Neural progenitor cell (in vitro differentiated cells): ENCODE measurements around the gene EDN2. TPM values are rescaled to one million over a fixed set of nuclear protein-coding genes. Genes with fewer than 3 reads are reported as not detected.

Experiments
- DNase-seq: peaks from one replicate; pipeline ENCODE4 v3.0.0-alpha.2; 2016; ENCODE audit warnings: low spot score
- H2AFZ ChIP-seq: fragments of 200-600 bp; sonication (generic); replicated peaks from 2 replicates; pipeline ENCODE4 v1.6.1; 2016; ENCODE audit warnings: antibody characterized with exemption
- H3F3A ChIP-seq: fragments of 200-600 bp; sonication (generic); 2 replicates; pipeline ENCODE4 v1.6.1; 2016; ENCODE audit warnings: antibody characterized with exemption, low read depth
- H3K27ac ChIP-seq: fragments of 200-600 bp; sonication (generic); 2 replicates; pipeline ENCODE4 v1.5.1; 2016; ENCODE audit warnings: mild to moderate bottlenecking
- H3K27me3 ChIP-seq: fragments of 200-600 bp; sonication (generic); 2 replicates; pipeline ENCODE4 v1.6.1; 2016; ENCODE audit warnings: mild to moderate bottlenecking, moderate library complexity
- H3K36me3 ChIP-seq: fragments of 200-600 bp; sonication (generic); 2 replicates; pipeline ENCODE4 v1.5.1; 2016
- H3K4me1 ChIP-seq: fragments of 200-600 bp; sonication (generic); 2 replicates; pipeline ENCODE4 v1.6.1; 2016; ENCODE audit warnings: mixed run types
- H3K4me2 ChIP-seq: fragments of 200-600 bp; sonication (generic); 2 replicates; pipeline ENCODE4 v1.6.1; 2016
- H3K4me3 ChIP-seq: fragments of 200-600 bp; sonication (generic); 2 replicates; pipeline ENCODE4 v1.5.1; 2016
- H3K79me2 ChIP-seq: fragments of 200-600 bp; sonication (generic); 2 replicates; pipeline ENCODE4 v1.6.1; 2016; ENCODE audit warnings: low read depth
- H3K9ac ChIP-seq: fragments of 200-600 bp; sonication (generic); 2 replicates; pipeline ENCODE4 v1.6.1; 2016
- H3K9me3 ChIP-seq: fragments of 200-600 bp; sonication (generic); 2 replicates; pipeline ENCODE4 v1.5.1; 2016; ENCODE audit warnings: low read depth
- H4K20me1 ChIP-seq: fragments of 200-600 bp; sonication (generic); 2 replicates; pipeline ENCODE4 v1.6.1; 2016; ENCODE audit warnings: low read depth
- H3K27ac Mint-ChIP-seq: 3 replicates; pipeline ENCODE4 v1.8.0; 2021; ENCODE audit warnings: mixed read lengths
- H3K27me3 Mint-ChIP-seq: 2 replicates; pipeline ENCODE4 v1.8.0; 2022; ENCODE audit warnings: low read depth, mild to moderate bottlenecking, inconsistent platforms, moderate library complexity, mixed read lengths; ENCODE audit not compliant: insufficient read depth
- H3K36me3 Mint-ChIP-seq: 3 replicates; pipeline ENCODE4 v1.8.0; 2021; ENCODE audit warnings: mixed read lengths
- H3K4me1 Mint-ChIP-seq: 3 replicates; pipeline ENCODE4 v1.8.0; 2021; ENCODE audit warnings: mixed read lengths
- H3K4me3 Mint-ChIP-seq: 3 replicates; pipeline ENCODE4 v1.8.0; 2021; ENCODE audit warnings: mild to moderate bottlenecking, moderate library complexity, mixed read lengths
- H3K9me3 Mint-ChIP-seq: 3 replicates; pipeline ENCODE4 v1.8.0; 2020; ENCODE audit warnings: mixed read lengths
- EZH2 ChIP-seq: fragments of 200-600 bp; sonication (generic); IDR thresholded peaks from 2 replicates; pipeline ENCODE4 v1.6.1; 2017; ENCODE audit warnings: antibody characterized with exemption, mild to moderate bottlenecking, moderate library complexity
- EZH2phosphoT487 ChIP-seq: fragments of 200-600 bp; sonication (generic); IDR thresholded peaks from 2 replicates; pipeline ENCODE4 v1.6.1; 2017; ENCODE audit warnings: antibody characterized with exemption
- total RNA-seq: library from RNA; depleted of rRNA; stranded (reverse); fragments of >200 nt; gene quantifications from 2 replicates; pipeline ENCODE4 v1.2.3, GENCODE V29; 2015; ENCODE audit warnings: low replicate concordance
- TF ChIP-seq, protein P1 (sequence below): fragments of 200-600 bp; sonication (generic); IDR thresholded peaks from 2 replicates; pipeline ENCODE4 v1.5.1; 2017; ENCODE audit warnings: antibody characterized with exemption, mild to moderate bottlenecking

Gene EDN2
- total RNA-seq, 1 donor from 2014 or later: not detected

DNA sequence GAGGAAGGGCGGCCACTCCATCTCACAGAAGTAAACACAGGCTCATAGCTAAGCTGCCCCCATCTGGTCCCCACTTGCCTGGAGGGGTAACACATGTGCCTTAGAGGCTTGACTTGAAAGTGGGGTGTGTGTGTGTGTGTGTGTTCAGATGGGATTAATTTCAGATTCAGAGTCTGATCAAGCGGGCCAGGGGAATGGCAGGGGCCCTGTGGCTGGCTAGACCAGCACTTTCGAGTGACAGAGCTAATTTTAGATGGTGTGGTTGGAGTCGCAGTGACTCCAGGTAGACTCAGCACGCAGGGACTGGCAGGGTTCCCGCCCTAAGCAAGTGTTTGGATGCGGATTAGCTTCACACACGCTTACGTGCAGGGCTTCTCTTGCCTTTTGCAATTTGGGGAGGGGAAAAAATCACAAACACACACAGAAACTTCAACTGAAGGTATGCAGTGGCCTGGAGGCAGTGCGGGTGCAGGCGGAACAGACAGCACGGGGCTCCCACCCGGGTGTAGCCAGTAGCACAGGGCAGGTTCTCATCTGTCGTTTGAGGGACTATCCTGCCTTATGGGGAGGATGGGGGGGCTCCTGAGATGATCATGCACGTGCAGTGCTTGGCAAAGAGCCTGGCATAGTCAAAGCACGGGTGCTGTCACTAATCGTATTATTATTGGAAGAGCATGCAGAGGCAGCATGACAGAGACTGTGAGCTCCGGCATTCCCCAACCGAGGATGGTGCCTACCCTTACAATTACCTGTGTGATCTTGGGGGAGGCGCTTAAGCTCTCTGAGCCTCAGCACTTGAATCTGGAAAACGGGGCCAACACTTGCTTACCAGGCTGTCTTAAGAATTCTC is 1.3 kb downstream of the EDN2 start:
- Histone ChIP-seq H3F3A (peaks cover 30% of the 10 kb centered on the region), H4K20me1 (peaks cover 10% of the 10 kb centered on the region), H2AFZ (no peak overlapping the region), H3K9me3 (no peaks in the 10 kb centered on the region), H3K4me1 (peaks cover 35% of the 10 kb centered on the region), H3K27ac (no peak overlapping the region), H3K4me2 (no peak overlapping the region), H3K36me3 (no peaks in the 10 kb centered on the region), H3K4me3 (no peak overlapping the region), H3K27me3 (peaks cover 5% of the 10 kb centered on the region), H3K9ac (no peak overlapping the region), H3K79me2 (no peaks in the 10 kb centered on the region)
- H3K9me3 Mint-ChIP-seq: no peaks in the 10 kb centered on the region
- peaks cover 57% of the 10 kb centered on the region for H3K4me1 Mint-ChIP-seq
- H3K27ac Mint-ChIP-seq: peak overlapping the region; percentile 96
- no peak overlapping the region for H3K4me3 Mint-ChIP-seq
- no peak for TF ChIP-seq EZH2phosphoT487
- no peak for TF ChIP-seq EZH2
- TF ChIP-seq, protein P1, sequence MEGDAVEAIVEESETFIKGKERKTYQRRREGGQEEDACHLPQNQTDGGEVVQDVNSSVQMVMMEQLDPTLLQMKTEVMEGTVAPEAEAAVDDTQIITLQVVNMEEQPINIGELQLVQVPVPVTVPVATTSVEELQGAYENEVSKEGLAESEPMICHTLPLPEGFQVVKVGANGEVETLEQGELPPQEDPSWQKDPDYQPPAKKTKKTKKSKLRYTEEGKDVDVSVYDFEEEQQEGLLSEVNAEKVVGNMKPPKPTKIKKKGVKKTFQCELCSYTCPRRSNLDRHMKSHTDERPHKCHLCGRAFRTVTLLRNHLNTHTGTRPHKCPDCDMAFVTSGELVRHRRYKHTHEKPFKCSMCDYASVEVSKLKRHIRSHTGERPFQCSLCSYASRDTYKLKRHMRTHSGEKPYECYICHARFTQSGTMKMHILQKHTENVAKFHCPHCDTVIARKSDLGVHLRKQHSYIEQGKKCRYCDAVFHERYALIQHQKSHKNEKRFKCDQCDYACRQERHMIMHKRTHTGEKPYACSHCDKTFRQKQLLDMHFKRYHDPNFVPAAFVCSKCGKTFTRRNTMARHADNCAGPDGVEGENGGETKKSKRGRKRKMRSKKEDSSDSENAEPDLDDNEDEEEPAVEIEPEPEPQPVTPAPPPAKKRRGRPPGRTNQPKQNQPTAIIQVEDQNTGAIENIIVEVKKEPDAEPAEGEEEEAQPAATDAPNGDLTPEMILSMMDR: no peak
- no peak for DNase-seq
- H3K27me3 Mint-ChIP-seq: peaks cover 20% of the 10 kb centered on the region
- no peaks in the 10 kb centered on the region for H3K36me3 Mint-ChIP-seq

DNA sequence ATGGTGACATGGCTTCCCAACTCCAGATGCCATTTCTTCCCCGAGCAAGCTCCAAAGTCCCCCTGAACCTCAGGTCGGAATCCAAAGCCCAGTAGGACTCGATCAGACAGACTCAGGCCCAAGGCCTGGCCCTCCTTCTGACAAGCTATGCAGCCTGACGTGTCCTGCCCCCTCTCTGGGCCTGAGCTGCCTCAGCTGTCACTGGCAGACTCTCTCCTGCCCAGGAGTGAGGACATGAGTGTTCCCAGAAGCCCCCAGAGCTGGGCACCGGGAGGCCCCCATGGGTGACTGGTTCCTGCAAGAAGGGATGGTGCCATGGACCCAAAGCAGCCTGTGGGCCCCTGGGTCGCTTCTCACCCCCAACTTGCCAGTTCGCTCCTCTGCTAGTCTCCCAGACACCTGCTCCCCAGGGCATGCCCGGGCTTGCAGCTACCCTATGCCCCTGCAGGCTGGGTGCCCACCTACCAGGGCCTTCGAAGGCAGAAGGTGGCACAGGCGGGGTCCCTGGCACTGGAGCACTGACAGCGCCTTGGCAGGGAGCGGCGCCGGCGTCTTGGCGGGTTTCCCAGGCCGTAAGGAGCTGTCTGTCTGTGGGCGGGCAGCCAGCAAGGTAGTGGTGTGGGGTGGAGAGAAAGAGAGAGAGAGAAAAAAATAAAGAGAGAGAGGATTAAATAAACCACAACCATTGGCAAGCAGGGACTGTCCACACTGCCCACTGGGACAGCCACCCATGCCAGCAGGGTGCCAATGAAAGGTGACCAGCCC is 2.3 kb downstream of the EDN2 start:
- peaks cover 5% of the 10 kb centered on the region for H3K27me3 ChIP-seq
- H3K4me1 ChIP-seq: peaks cover 25% of the 10 kb centered on the region
- H3K36me3 ChIP-seq: no peaks in the 10 kb centered on the region
- peaks cover 10% of the 10 kb centered on the region for H4K20me1 ChIP-seq
- no peak overlapping the region for H3K27ac ChIP-seq
- H3K4me3 Mint-ChIP-seq: no peak overlapping the region
- H3K9ac ChIP-seq: no peak overlapping the region
- no peaks in the 10 kb centered on the region for H3K9me3 Mint-ChIP-seq
- H3K9me3 ChIP-seq: no peaks in the 10 kb centered on the region
- H3K4me1 Mint-ChIP-seq: peaks cover 54% of the 10 kb centered on the region
- H3K79me2 ChIP-seq: no peaks in the 10 kb centered on the region
- H3K27ac Mint-ChIP-seq: no peak overlapping the region
- no peaks in the 10 kb centered on the region for H3K36me3 Mint-ChIP-seq
- peaks cover 18% of the 10 kb centered on the region for H3K27me3 Mint-ChIP-seq
- no peak overlapping the region for H3K4me3 ChIP-seq
- no peak overlapping the region for H2AFZ ChIP-seq
- DNase-seq: no peak
- H3F3A ChIP-seq: peaks cover 20% of the 10 kb centered on the region
- TF ChIP-seq, protein P1: no peak
- no peak for TF ChIP-seq EZH2
- no peak for TF ChIP-seq EZH2phosphoT487
- H3K4me2 ChIP-seq: no peak overlapping the region

- H3K36me3 Mint-ChIP-seq: no peaks in the 10 kb centered on the region
- Histone ChIP-seq H3K9ac (no peak overlapping the region), H3K36me3 (no peaks in the 10 kb centered on the region), H3K27me3 (peaks cover 5% of the 10 kb centered on the region), H3K9me3 (no peaks in the 10 kb centered on the region), H3K4me3 (no peak overlapping the region), H3F3A (peaks cover 11% of the 10 kb centered on the region), H3K4me1 (peaks cover 17% of the 10 kb centered on the region), H2AFZ (no peak overlapping the region), H3K27ac (no peak overlapping the region), H3K79me2 (no peaks in the 10 kb centered on the region), H4K20me1 (peaks cover 8% of the 10 kb centered on the region), H3K4me2 (no peak overlapping the region)
- peaks cover 53% of the 10 kb centered on the region for H3K4me1 Mint-ChIP-seq
- DNase-seq: no peak
- H3K27me3 Mint-ChIP-seq: peaks cover 17% of the 10 kb centered on the region
- H3K27ac Mint-ChIP-seq: no peak overlapping the region
- no peaks in the 10 kb centered on the region for H3K9me3 Mint-ChIP-seq
- H3K4me3 Mint-ChIP-seq: no peak overlapping the region
- TF ChIP-seq, protein P1: no peak
- TF ChIP-seq EZH2phosphoT487 (no peak), EZH2 (no peak)
Observed at GRCh38 chr1:41481109-41481775, 3.2 kb downstream of the EDN2 start.
